Measurements from ENCODE around the gene PAQR9. TPM values are rescaled to one million over a fixed set of nuclear protein-coding genes. Genes with fewer than 3 reads are reported as not detected.

The PAQR9 gene
- total RNA-seq, 2 donors from 2014 or later: 0.26 to 0.33 TPM

- ATAC-seq: no peak
- Histone ChIP-seq H3K9me3 (no peaks in the 10 kb centered on the region), H3K27me3 (no peaks in the 10 kb centered on the region), H3K27ac (peak overlapping the region; percentile 84 to 95 (median 89)), H3K4me3 (peak overlapping the region; percentile 49 to 100), H3K36me3 (replicated peaks in 1 of 2; ENCODE audit: insufficient read depth in 1 of 2, low read depth in 2 of 2) (no peaks in the 10 kb centered on the region), H3K4me1 (peaks cover 22% of the 10 kb centered on the region)
- no peak for DNase-seq
- intact Hi-C loops (cut with DNase I): no loop called here
- TF ChIP-seq POLR2A (IDR thresholded peaks at IDR 0.05) (no peak), CTCF (IDR thresholded peaks at IDR 0.05) (no peak)
- 0% methylated on average over 19 of the region's 19 CpGs for WGBS, 2 donors
Observed at GRCh38 chr3:143002083-143002712, 38.7 kb upstream of the PAQR9 start.

GRCh38 chr3:143001369-143002082, 38.1 kb upstream of the PAQR9 start, which contains the start of gene U2SURP:
U2SURP (plus strand) TSS chr3:143001570; CDS start chr3:143001629, 59 bp downstream.
- intact Hi-C loops (cut with DNase I): no loop called here
- H3K4me1 ChIP-seq: peaks cover 22% of the 10 kb centered on the region
- TF ChIP-seq POLR2A (IDR thresholded peaks at IDR 0.05) (peak; percentile 63 to 91 (median 83)), CTCF (IDR thresholded peaks at IDR 0.05) (peak in 4 of 7 experiments; percentile 33 to 48 (median 37))

GRCh38 chr3:143001034-143001368, 37.5 kb upstream of the PAQR9 start:
- H3K27ac ChIP-seq: peak overlapping the region; percentile 84 to 95 (median 89)
- H3K36me3 ChIP-seq (replicated peaks in 1 of 2; ENCODE audit: insufficient read depth in 1 of 2, low read depth in 2 of 2): no peaks in the 10 kb centered on the region
- no peak for TF ChIP-seq POLR2A (IDR thresholded peaks at IDR 0.05)
- no peak for TF ChIP-seq CTCF (IDR thresholded peaks at IDR 0.05)
- H3K9me3 ChIP-seq: no peaks in the 10 kb centered on the region
- intact Hi-C loops (cut with DNase I): no loop called here
- 0% methylated on average over 15 of the region's 15 CpGs for WGBS, 2 donors
- DNase-seq (no peak), ATAC-seq (peak; percentile 67)
- peaks cover 22% of the 10 kb centered on the region for H3K4me1 ChIP-seq
- peak overlapping the region; percentile 29 to 100 for H3K4me3 ChIP-seq
- no peaks in the 10 kb centered on the region for H3K27me3 ChIP-seq

More at GRCh38 chr3:143001369-143002082, 38.1 kb upstream of the PAQR9 start, which contains the start of gene U2SURP:
- Histone ChIP-seq H3K36me3 (replicated peaks in 1 of 2; ENCODE audit: insufficient read depth in 1 of 2, low read depth in 2 of 2) (no peaks in the 10 kb centered on the region), H3K4me3 (peak within 1 kb of the TSS; percentile 49 to 100), H3K27me3 (no peaks in the 10 kb centered on the region), H3K27ac (peak within 1 kb of the TSS; percentile 84 to 95 (median 89)), H3K9me3 (no peaks in the 10 kb centered on the region)
- DNase-seq: peak; percentile 96 to 98 (median 97)
- peak; percentile 98 for ATAC-seq
- 0 to 1% methylated on average over 39 to 55 of the region's 55 CpGs for WGBS, 2 donors

GRCh38 chr3:143000528-143000927, 37.1 kb upstream of the PAQR9 start:
- Histone ChIP-seq H3K9me3 (no peaks in the 10 kb centered on the region), H3K27me3 (no peaks in the 10 kb centered on the region), H3K4me3 (peak overlapping the region; percentile 29 to 100), H3K27ac (peak overlapping the region; percentile 84 to 95 (median 89)), H3K4me1 (peaks cover 22% of the 10 kb centered on the region), H3K36me3 (replicated peaks in 1 of 2; ENCODE audit: insufficient read depth in 1 of 2, low read depth in 2 of 2) (no peaks in the 10 kb centered on the region)
- no peak for TF ChIP-seq POLR2A (IDR thresholded peaks at IDR 0.05)
- no peak for TF ChIP-seq CTCF (IDR thresholded peaks at IDR 0.05)
- no peak for ATAC-seq
- WGBS, 2 donors: 7 to 17% methylated on average over 10 of the region's 10 CpGs
- peak in 2 of 4 donors; percentile 13 to 23 for DNase-seq
- intact Hi-C loops (cut with DNase I): no loop called here
